ENCODE results near the gene ZNF451.
"Not testable (repeated sequence)": the region's sequence is repeated elsewhere in the genome, so short reads cannot be mapped to it uniquely, and the experiment has no call there.

ZNF451 gene, protein sequence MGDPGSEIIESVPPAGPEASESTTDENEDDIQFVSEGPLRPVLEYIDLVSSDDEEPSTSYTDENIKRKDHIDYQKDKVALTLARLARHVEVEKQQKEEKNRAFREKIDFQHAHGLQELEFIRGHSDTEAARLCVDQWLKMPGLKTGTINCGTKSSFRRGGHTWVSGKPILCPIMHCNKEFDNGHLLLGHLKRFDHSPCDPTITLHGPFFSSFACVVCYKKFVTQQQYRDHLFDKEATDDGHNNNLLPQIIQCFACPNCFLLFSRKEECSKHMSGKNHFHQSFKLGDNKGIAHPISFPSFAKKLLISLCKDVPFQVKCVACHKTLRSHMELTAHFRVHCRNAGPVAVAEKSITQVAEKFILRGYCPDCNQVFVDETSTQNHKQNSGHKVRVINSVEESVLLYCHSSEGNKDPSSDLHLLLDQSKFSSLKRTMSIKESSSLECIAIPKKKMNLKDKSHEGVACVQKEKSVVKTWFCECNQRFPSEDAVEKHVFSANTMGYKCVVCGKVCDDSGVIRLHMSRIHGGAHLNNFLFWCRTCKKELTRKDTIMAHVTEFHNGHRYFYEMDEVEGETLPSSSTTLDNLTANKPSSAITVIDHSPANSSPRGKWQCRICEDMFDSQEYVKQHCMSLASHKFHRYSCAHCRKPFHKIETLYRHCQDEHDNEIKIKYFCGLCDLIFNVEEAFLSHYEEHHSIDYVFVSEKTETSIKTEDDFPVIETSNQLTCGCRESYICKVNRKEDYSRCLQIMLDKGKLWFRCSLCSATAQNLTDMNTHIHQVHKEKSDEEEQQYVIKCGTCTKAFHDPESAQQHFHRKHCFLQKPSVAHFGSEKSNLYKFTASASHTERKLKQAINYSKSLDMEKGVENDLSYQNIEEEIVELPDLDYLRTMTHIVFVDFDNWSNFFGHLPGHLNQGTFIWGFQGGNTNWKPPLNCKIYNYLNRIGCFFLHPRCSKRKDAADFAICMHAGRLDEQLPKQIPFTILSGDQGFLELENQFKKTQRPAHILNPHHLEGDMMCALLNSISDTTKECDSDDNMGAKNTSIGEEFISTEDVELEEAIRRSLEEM

DNA sequence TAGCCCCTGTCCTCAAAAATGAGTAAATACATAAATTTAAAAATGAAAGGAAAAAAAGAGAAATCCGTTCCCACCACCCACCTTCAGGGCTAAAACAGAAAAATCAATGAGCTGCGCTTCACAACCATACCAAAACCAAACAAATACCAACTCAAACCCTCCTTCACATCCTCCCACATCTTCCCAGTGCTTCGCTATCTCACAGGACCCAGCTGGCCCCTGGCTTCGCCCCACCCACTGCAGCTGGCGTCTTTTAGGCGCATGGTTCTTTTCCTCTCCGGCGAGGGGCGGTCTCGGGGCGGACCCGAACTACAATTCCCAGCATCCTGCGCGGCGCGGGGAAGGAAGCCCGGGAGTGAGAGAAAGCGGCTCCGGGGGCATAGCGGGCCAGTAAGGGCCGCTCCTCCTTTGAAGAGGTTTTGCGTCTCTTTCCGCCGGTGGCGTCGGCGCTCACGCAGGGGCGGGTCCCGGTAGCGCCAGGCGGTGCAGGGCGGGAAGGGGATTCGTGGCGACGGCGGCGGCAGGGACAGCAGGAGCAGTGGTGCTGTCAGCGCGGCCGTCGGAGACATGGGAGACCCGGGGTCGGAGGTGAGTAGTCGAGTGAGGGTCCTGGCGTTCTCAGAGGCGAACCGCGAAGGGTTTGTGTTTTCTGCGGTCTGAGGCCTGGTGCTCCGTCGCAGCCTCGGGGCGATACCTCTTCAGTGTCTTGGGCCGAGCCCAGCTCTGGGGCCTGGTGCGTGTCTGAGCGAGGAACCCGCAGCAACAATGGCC is at the start of gene ZNF451:
ZNF451 (plus strand) TSS at position 502 of the 771 bp plus-strand sequence; CDS start at position 568, 66 bp downstream.
- DNase-seq (ENCODE audit: low spot score), result peak; percentile 98

DNA sequence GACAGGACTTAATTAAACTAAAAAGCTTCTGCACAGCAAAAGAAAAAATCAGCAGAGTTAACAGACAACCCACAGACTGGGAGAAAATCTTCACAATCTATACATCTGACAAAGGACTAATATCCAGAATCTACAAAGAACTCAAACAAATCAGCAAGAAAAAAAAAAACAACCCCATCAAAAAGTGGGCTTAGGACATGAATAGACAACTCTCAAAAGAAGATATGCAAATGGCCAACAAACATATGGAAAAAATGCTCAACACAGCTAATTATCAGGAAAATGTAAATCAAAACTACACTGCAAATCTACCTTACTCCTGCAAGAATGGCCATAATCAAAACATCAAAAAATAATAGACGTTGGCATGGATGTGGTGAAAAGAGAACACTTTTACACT is 45.9 kb upstream of the ZNF451 start:
- DNase-seq (ENCODE audit: low spot score), result not testable (repeated sequence)

DNA sequence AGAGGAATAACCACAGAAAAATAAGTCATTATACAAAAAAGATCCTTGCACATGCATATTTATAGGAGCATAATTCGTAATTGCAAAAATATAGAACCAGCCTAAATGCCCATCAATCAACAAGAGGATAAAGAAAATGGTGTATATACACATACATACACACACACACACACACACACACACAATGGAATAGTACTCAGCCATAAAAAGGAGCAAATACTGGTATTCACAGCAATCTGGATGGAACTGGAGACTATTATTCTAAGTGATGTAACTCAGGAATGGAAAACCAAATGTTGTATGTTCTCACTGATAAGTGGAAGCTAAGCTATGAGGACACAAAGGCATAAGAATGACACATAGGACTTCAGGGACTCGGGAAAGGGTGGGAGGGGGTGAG is 45.4 kb upstream of the ZNF451 start:
- no peak for DNase-seq (ENCODE audit: low spot score)

DNA sequence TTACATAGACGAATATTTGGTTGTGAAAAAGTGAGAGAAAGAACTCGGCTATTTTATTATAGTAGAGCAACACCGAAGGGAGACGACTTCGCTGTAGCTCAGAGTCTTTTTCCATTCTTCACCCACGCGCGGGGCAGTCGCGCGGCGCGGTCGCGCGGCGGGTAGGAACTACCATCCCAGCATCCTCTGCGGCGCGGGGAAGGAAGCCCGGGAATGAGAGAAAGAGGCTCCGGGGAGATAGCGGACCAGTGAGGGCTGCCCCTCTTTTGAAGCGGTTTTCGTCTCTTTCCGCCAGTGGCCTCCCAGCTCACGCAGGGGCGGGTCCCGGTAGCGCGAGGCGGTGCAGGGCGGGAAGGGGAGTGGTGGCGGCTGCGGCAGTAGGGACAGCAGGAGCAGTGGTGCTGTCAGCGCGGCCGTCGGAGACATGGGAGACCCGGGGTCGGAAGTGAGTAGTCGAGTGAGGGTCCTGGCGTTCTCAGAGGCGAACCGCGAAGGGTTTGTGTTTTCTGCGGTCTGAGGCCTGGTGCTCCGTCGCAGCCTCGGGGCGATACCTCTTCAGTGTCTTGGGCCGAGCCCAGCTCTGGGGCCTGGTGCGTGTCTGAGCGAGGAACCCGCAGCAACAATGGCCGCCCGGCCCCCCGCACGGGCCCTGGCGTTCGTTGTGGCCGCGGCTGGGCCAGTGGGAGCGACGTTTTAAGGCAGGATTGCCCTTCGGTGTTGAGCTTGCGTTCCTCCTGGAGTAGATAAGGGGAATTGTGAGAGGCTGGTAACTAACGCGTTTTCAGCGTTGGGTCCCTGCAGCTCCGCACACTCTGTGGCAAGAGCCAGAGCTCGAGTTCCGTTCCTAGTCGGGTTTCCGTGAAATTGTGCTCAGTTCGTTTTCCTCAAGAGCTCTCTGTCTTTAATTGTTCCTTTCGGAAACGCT is 43.4 kb upstream of the ZNF451 start, which contains the start of gene KIAA1586:
KIAA1586 (plus strand) TSS at position 362 of the 925 bp plus-strand sequence; CDS start at position 425, 63 bp downstream.
- peak; percentile 90 for DNase-seq (ENCODE audit: low spot score)

DNA sequence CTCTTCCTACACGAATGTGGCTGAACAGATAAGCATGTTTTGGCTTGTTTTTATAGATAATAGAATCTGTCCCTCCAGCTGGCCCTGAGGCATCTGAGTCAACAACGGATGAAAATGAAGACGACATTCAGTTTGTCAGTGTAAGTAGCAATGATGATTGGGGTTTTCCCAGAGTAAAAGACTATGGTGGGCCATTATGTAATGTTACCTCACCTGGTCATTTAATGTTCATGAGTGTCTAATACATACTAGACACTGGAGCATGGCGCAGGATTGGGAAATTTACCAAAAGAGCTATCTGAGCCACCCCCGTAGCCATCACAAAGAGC is 42.8 kb upstream of the ZNF451 start:
- DNase-seq (ENCODE audit: low spot score), result not testable (repeated sequence)

DNA sequence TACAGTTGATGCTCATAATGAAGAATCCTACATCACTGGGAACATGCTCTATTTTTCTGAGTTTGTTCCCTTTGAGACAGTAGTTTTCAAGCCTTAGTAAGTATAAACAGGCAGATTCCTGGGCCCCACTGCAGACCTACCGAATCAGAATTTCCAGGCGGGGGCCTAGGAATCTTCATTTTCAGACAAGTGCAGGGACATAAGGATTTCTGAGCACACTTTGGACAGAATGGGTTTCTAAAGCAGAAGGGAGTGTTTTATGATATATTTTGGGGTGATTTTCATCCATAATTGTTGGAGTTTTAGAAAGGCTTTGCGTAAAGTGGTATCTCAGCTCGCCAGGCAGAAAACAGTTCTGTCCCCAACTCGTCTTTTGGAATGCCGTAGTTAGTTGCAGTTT is 42.1 kb upstream of the ZNF451 start:
- DNase-seq (ENCODE audit: low spot score), result not testable (repeated sequence)

DNA sequence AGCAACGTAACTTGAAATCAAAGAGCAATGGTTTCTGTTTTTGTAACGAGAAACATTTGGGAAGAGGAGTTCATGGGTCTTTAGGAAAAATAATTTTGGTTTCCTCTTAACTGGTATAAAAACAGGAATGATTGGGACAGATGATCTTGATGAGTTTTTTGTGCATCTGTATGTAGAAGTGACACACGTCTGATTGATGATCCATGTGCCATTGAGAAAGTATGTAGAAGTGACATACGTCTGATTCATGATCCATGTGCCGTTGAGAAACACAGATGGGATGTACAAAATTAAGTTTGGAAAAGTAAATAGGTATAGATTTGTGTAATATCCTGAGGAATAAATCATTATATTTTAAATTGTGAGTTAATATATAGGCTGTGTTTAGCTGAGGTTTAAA is 41.4 kb upstream of the ZNF451 start:
- DNase-seq (ENCODE audit: low spot score), result no peak

DNA sequence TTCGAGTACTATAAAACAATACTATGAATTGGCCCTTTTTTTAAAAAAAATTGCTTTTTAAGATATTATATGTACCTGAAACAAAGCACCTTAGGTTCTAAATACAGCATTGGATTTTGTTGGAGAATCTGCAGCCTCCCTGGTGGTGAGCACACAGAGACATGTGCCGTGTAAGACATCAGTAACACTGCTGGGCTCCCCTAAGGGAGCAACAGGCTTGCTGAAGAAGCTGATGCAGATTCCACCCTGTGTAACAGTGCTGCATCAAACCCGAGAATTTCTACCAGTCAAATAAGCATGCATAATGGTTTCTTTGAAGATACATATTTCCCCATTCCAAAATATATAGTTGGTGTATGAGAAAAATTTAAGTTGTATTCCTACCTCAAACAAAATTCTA is 26.1 kb upstream of the ZNF451 start:
- no peak for DNase-seq (ENCODE audit: low spot score)

DNA sequence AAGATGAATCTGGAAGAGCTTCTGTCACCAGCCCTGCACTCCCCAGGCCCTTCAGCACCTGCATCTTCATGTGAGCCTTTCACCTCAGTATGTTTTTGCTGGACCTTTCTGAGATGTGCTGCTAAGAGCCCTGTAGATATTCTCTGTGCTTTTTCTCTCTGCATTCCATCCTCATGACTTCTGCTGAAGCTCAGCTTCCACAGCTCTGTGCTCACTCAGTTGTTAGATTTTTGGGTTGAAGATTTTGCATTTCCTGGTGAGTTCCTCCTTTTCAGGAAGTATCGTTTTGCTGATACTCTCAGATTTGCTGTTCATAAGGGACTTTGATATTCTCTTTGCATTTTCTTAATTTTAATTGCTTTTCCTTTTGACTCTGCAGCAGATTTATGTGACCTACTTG is 25.2 kb upstream of the ZNF451 start:
- DNase-seq (ENCODE audit: low spot score), result peak; percentile 49

DNA sequence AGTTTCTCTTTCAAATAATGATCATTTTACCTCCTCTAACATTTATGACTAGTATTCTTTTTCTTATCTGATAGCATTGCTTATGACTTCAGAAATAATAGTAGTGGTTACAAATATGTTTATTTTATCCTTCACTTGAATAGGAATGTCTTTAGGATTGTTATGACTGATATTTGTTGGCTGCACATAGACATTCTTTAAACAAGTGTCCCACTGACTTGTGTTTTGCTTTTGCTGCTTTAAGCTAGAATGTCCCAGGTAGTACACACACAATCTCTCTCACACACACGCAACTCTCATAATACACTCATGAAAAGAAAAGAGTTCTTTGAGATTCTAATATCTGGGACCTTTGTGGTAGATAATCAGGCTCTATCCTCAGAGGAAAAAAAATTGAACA is 21.9 kb upstream of the ZNF451 start:
- no peak for DNase-seq (ENCODE audit: low spot score)

DNA sequence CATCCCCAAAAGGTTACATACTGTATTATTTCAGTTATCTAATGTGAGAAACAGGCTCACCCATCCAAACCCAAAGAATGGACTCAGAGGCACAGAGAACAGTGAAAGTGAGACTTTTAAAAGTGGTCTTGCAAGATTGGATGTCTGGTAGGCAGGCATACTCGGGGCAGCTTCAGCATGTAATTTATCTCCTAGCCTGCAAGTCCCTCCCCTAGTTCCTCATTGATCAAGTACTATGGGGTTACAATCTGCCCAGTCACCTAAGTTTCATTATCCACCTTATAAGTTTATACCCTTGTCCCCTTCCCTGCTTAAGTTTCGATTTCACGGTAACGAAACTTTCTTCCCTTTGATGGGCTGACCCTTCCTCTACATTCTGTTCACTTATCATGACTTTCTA is 20.8 kb upstream of the ZNF451 start:
- no peak for DNase-seq (ENCODE audit: low spot score)

DNA sequence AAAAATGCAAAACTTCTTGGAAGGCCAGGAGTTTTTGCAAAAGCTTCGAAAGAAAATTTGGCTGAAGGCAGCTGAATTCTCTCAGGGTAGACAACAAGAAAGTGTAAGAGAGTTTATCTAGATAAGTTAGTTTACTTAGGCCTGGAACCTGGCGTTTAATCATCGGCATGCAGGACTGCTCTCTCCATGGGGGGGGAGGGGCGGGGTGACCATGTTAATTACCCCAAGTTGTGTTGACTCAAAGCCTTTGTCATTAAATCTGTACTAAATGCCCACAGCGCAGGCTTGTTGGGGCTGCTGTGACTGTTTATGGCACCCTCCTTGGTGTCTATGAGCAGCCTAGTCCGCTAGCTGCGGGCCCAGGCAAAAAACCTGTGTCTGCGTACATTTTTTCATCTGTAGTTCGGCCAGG is 20.1 kb upstream of the ZNF451 start:
- no peak for DNase-seq (ENCODE audit: low spot score)

DNA sequence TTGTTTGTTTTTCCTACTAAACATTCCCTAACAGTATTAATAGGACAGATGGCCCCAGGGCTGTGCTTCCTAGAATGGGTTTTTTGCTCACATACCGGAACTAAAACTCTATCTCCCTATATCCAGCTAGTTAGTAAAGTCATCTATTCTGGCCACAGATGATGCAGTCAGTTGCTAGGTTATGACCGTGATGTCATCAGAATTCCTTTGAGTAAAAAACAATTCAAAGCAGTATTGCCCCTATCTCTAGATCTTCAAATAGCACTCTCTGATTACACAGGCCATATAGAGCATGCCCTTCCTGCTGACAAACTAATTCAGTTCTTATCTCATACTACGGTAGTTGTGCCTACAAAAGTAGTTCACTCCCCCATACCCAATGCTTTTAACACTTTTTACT is 17.9 kb upstream of the ZNF451 start:
- DNase-seq (ENCODE audit: low spot score), result no peak

DNA sequence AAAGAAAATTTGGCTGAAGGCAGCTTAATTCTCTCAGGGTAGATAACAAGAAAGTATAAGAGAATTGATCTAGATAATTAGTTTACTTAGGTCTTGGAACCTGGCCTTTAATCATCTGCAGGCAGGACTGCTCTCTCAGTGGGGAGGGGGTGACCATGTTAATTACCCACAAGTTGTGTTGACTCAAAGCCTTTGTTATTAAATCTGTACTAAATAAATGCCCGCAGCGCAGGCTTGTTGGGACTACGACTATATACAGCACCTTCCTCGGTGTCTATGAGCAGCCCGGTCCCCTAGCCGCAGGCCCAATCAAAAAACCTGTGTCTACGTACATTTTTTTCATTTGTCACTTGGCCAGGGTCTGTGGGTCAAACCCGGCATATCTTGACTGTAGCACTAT is 15.6 kb upstream of the ZNF451 start:
- DNase-seq (ENCODE audit: low spot score), result no peak

DNA sequence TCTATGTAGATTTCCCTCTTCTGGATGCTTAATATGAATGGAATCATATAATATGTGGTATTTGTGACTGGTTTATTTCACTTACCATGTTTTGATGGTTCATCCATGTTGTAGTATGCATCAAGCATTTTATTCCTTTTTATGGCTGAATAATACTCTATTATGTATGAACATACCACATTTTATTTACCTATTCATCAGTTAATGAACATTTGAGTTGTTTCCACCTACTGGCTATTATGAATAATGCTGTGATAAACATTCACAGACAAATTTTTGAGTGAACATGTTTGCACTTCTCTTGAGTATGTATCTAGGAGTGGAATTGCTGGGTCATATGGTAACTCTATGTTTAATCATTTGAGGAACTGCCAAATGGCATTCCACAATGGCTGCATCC is 14.9 kb upstream of the ZNF451 start:
- DNase-seq (ENCODE audit: low spot score), result no peak

DNA sequence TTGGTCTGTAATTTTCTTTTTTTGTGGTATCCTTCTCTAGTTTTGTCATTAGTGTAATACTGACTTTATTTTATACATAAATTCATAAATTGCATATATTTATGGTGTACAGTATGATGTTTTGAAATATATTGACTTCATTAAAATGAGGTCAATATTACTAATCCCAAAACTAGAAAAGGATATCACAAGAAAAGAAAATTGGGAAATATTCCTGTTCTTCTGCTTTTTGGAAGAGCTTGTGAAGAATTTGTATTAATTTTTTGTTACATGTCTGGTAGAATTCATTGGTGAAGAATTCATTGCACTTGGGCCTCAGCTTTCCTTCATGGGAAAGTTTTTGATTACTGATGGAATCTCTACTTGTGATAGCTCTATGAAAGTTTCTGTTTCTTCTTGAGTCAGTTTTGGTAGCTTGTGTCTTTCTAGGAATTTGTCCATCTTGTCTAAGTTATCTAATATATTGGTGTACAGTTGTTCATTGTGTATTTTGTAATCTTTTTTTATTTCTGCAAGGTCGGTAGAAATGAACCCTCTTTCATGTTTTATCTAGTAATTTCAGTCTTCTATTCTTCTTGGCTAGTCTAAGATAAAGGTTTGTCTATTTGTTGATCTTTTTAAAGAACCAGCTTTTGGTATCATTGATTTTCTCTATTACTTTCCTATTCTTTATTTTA is 11.3 kb upstream of the ZNF451 start:
- no peak for DNase-seq (ENCODE audit: low spot score)

DNA sequence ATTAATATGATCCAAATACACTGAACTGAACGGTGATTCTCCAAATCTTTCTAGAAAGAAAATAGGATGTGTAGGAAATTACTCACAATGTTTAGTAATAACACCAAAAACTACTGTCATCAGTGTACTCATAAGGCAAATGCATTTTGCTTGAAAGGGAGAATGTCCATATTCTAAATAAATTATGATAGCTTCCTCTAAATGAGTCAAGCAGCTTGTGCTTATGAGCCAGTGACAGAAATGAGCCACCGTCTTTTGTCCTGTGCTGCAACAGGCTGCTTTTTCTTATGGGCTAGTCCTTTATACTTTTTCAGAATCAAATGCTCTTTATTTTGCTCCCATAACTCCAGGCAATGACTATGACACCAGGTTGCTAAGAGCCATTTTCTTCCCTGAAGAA is 4.5 kb upstream of the ZNF451 start:
- no peak for DNase-seq (ENCODE audit: low spot score)

DNA sequence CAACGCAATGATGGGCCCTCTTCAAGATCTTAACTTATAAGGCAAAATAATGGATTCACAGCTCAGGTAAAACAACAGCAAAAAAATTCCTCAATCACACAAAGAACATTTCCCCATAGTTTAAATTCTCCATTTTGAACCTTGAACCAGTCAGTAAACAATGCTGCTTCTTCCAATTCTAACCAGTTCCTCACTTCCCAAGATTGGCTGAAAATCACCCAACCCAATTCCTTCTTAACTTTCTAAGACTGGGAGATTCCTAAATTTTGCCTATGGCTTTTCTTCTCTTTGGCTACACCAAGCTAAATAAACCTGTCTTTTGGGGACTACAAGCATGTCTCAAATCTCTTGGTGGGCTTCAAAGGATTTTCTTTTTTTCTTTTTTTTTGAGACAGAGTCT is 3.1 kb upstream of the ZNF451 start:
- no peak for DNase-seq (ENCODE audit: low spot score)

DNA sequence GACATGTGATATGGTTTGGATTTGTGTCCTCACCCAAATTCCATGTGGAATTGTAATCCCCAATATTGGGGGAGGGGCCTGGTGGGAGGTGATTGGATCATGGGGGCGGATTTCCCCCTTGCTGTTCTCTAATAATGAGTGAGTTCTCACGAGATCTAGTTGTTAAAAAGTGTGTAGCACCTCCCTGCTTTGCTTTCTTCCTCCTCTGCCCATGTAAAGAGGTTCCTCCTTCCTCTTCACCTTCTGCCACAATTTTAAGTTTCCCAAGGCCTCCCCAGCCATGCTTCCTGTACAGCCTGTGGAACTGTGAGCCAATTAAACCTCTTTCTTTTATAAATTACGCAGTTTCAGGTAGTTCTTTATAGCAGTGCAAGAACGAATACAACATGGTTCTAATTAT is 2.1 kb upstream of the ZNF451 start:
- DNase-seq (ENCODE audit: low spot score), result no peak

DNA sequence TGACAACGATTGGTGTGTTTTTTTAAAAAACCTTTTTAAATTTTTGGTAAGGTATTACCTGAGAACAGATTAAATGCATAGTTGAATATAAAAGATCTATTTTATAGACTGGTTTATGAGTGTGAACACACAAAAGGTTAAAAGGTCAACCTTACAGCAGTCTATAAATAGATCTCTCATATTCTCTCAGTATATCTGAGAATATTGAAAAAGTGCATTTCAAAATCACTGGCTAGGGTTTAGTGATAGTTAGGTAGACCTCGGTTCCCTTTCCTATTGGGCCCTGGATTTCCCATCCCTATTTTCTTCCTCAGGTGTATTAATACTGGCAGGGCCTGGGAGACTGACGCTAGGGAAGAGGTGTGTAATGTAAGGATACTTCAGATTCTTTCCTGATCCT is 723 bp upstream of the ZNF451 start:
- no peak for DNase-seq (ENCODE audit: low spot score)
